ENCODE data around the gene PLK1. TPM values are rescaled to one million over a fixed set of nuclear protein-coding genes. Genes with fewer than 3 reads are reported as not detected.
"Not testable (repeated sequence)": the region's sequence is repeated elsewhere in the genome, so short reads cannot be mapped to it uniquely, and the experiment has no call there.

PLK1 gene
- total RNA-seq, 1 donor from 2014 or later: 8.1 TPM

GRCh38 chr16:23709536-23709935 is 30.8 kb downstream of the PLK1 start:
- DNase-seq (ENCODE audit: extremely low spot score in 2 of 2): no peak
- intact Hi-C loops (cut with DNase I): no loop called here
- no peak overlapping the region for H3K4me3 ChIP-seq
- no peaks in the 10 kb centered on the region for H3K27me3 ChIP-seq
- no peaks in the 10 kb centered on the region for H3K4me1 ChIP-seq
- H3K27ac ChIP-seq: no peak overlapping the region
- no peaks in the 10 kb centered on the region for H3K9me3 ChIP-seq
- no peak for TF ChIP-seq POLR2A (IDR thresholded peaks at IDR 0.05)
- H3K36me3 ChIP-seq: no peaks in the 10 kb centered on the region

GRCh38 chr16:23710008-23710407 is 31.3 kb downstream of the PLK1 start:
- H3K4me1 ChIP-seq: no peaks in the 10 kb centered on the region
- no peak for TF ChIP-seq POLR2AphosphoS5 (IDR thresholded peaks at IDR 0.05; ENCODE audit: insufficient read depth in 1 of 2, low read depth in 1 of 2)
- TF ChIP-seq POLR2A (IDR thresholded peaks at IDR 0.05): no peak
- TF ChIP-seq CTCF (IDR thresholded peaks at IDR 0.05): no peak
- no peak overlapping the region for H3K4me3 ChIP-seq
- no peaks in the 10 kb centered on the region for H3K9me3 ChIP-seq
- no peak overlapping the region for H3K27ac ChIP-seq
- intact Hi-C loops (cut with DNase I): no loop called here
- no peaks in the 10 kb centered on the region for H3K36me3 ChIP-seq
- no peak for DNase-seq (ENCODE audit: extremely low spot score in 2 of 2)
- H3K27me3 ChIP-seq: no peaks in the 10 kb centered on the region

- Histone ChIP-seq H3K27ac (no peak overlapping the region), H3K36me3 (no peaks in the 10 kb centered on the region), H3K27me3 (no peaks in the 10 kb centered on the region), H3K4me3 (no peak overlapping the region), H3K9me3 (no peaks in the 10 kb centered on the region), H3K4me1 (no peaks in the 10 kb centered on the region)
- intact Hi-C loops (cut with DNase I): no loop called here
- no peak for TF ChIP-seq POLR2A (IDR thresholded peaks at IDR 0.05)
- no peak for TF ChIP-seq CTCF (IDR thresholded peaks at IDR 0.05)
- TF ChIP-seq POLR2AphosphoS5 (IDR thresholded peaks at IDR 0.05; ENCODE audit: insufficient read depth in 1 of 2, low read depth in 1 of 2): no peak
- DNase-seq (ENCODE audit: extremely low spot score in 2 of 2): no peak
Measured at GRCh38 chr16:23710504-23710903, 31.8 kb downstream of the PLK1 start.

GRCh38 chr16:23711785-23712184 is 33.1 kb downstream of the PLK1 start:
- no peak overlapping the region for H3K27ac ChIP-seq
- H3K9me3 ChIP-seq: no peaks in the 10 kb centered on the region
- no peak for DNase-seq (ENCODE audit: extremely low spot score in 2 of 2)
- H3K36me3 ChIP-seq: no peaks in the 10 kb centered on the region
- intact Hi-C loops (cut with DNase I): no loop called here
- TF ChIP-seq POLR2A (IDR thresholded peaks at IDR 0.05) (no peak), CTCF (IDR thresholded peaks at IDR 0.05) (no peak), POLR2AphosphoS5 (IDR thresholded peaks at IDR 0.05; ENCODE audit: insufficient read depth in 1 of 2, low read depth in 1 of 2) (no peak)
- no peaks in the 10 kb centered on the region for H3K27me3 ChIP-seq
- no peak overlapping the region for H3K4me3 ChIP-seq
- H3K4me1 ChIP-seq: no peaks in the 10 kb centered on the region

- TF ChIP-seq POLR2A (IDR thresholded peaks at IDR 0.05): no peak
- no peak for TF ChIP-seq CTCF (IDR thresholded peaks at IDR 0.05)
- no peak for TF ChIP-seq POLR2AphosphoS5 (IDR thresholded peaks at IDR 0.05; ENCODE audit: insufficient read depth in 1 of 2, low read depth in 1 of 2)
- intact Hi-C loops (cut with DNase I): no loop called here
- H3K27ac ChIP-seq: no peak within 1 kb of the TSS
- H3K27me3 ChIP-seq: no peaks in the 10 kb centered on the region
- no peak for DNase-seq (ENCODE audit: extremely low spot score in 2 of 2)
- no peaks in the 10 kb centered on the region for H3K36me3 ChIP-seq
- no peaks in the 10 kb centered on the region for H3K9me3 ChIP-seq
- no peaks in the 10 kb centered on the region for H3K4me1 ChIP-seq
- H3K4me3 ChIP-seq: no peak within 1 kb of the TSS
Measured at GRCh38 chr16:23712976-23713375, 34.3 kb downstream of the PLK1 start, which contains the start of gene ERN2. Gene ERN2, minus strand, starts transcription at chr16:23713222. Its CDS starts 35 bp downstream, at chr16:23713187.

GRCh38 chr16:23716484-23716883 is 37.8 kb downstream of the PLK1 start:
- intact Hi-C loops (cut with DNase I): no loop called here
- Histone ChIP-seq H3K4me1 (no peaks in the 10 kb centered on the region), H3K4me3 (no peak overlapping the region), H3K36me3 (no peaks in the 10 kb centered on the region), H3K27me3 (no peaks in the 10 kb centered on the region), H3K27ac (no peak overlapping the region), H3K9me3 (no peaks in the 10 kb centered on the region)
- no peak for DNase-seq (ENCODE audit: extremely low spot score in 2 of 2)
- TF ChIP-seq CTCF (IDR thresholded peaks at IDR 0.05): no peak

GRCh38 chr16:23722613-23723240 is 44.0 kb downstream of the PLK1 start:
- intact Hi-C loops (cut with DNase I); DNase-seq (ENCODE audit: extremely low spot score in 2 of 2): not testable (repeated sequence)

More at GRCh38 chr16:23722613-23723240, 44.0 kb downstream of the PLK1 start:
- H3K36me3 ChIP-seq, H3K9me3 ChIP-seq, H3K27ac ChIP-seq, H3K4me3 ChIP-seq, H3K4me1 ChIP-seq, H3K27me3 ChIP-seq: not testable (repeated sequence)

All from vagina (tissue), 2 donors.